SK-N-DZ (cell line): ENCODE measurements around the gene MYH6.
A peak's percentile ranks its signal among the peaks of the same experiment; 100 is the strongest.
"Not testable (repeated sequence)": the region's sequence is repeated elsewhere in the genome, so short reads cannot be mapped to it uniquely, and the experiment has no call there.

Experiments used
- DNase-seq: peaks from one replicate; pipeline ENCODE4 v3.0.0-alpha.2; 2015; ENCODE audit warnings: low spot score

The MYH6 gene

GRCh38 chr14:23396781-23397407 lies 11.2 kb downstream of the MYH6 start:
- DNase-seq: no peak

DNA sequence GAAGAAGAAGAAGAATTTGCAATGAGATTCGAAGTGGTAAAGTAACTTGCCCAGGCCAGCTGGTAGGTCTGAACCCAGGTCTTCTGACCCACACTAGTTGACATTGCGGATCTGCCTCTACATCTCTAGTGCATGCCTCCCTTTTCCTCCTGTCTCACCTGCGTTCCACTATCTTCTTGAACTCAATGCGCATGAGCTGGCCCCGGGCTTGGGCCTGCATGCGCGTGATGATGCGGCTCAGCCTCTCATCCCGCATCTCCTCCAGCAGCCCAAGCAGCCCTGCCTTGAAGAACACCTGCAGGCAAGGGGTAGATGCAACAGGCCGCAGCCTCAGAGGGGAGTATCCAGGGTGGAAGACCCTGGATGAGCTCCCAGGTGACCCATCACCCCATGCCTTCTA lies 11.9 kb downstream of the MYH6 start:
- no peak for DNase-seq

DNA sequence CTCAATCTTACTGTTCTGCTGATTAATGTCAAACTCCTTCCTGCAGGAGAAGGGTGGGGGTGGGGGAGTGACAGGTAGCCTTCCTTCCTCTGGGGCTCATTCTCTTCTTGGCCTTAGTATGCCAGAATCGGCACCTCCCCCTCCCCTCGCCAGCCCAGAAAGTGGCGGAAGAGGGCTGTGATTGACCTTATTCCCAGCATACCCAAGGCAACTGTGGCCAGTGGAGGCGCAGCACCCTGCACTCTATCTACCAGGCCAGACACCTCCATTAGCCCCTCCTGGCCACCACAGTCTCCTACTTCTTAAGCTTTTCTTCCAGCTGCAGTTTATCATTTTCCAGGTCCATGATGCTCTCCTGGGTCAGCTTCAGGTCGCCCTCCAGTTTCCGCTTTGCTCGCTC lies 15.5 kb downstream of the MYH6 start:
- DNase-seq: no peak

- DNase-seq: not testable (repeated sequence)
These were observed 18.2 kb downstream of the MYH6 start for GRCh38 chr14:23389871-23390270.

GRCh38 chr14:23389396-23389795 lies 18.7 kb downstream of the MYH6 start:
- no peak for DNase-seq

DNA sequence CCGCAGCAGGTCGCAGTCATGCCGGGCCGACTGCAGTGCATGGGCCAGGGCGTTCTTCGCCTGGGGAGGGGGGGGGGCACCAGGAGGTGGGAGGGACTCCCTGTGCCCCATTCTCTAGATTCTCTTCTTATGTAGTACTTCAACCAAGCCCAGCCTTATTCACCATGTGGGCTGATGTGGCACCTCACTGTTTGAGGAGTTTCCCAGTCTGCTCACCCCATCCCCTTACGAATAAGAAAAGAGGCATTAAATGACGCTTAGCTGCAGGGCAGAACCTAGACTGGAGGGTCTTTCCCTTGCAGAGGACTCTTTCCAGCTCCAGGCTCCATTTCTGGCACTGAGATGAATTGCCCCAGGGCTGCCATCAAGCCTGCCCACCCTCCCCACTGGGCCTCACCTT lies 19.1 kb downstream of the MYH6 start:
- DNase-seq: no peak

DNA sequence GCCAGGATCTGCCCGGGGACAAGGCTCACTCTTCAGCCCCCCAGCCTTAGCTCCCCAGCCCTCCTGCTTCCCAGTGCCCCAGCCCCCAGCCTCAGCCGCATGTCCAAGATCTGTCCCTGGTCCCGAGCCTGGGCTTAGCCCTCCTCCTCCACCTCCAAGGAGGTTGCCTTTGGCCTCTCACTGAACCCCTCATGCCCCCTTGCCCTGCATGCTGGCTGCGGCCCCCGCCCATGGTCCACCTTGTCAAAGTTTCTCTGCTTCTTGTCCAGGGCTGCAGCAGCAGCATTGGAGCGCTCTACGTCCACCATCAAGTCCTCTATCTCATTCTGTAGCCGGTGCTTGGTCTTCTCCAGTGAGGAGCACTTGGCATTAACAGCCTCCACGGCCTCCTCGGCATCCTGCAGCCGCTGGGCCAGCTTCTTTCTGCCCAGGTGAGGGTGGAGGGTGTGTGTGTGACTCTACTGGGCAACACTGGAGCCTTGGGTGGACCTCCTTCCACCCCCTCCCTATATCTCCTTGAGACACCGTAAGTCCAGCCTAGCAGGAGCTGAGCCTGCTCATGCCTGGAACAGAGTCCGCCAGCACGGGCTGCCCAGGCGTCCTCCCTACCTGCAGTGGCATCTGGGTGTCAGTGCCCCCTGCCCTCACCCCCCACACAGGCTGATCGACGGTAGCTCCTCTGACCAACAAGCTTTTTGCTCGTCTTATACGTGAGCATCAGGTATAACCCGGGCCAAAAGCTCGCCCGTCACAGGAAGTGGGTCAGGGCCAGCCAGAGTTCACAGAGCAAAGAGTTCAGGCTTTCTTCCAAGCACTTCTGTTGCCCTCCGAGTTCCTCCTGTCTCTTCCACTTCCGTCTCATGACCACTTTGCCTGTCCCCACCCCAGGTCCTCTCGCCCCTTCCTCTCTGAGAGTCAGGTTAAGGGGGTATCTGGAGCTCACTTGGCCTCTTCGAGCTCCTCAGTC lies 19.9 kb downstream of the MYH6 start:
- DNase-seq: no peak

DNA sequence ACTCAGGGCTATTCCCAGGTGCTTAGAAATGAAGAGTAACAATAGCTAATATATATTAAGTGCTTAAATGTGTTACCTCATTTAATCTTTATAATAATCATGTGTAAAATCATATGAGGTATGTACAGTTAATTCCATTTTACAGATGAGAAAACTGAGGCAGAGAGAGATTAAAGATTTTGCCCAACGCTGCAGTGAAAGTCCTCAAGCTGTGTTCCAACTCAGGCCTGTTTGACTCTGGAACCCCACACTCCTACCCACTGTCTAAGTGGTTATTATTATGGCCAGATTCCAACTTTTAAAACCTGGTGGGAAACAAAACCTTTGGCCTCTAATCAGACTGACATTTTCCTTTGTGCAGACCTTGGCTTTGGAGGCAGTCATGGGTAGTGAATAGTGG lies 21.1 kb downstream of the MYH6 start:
- no peak for DNase-seq

- not testable (repeated sequence) for DNase-seq
These were observed 21.8 kb downstream of the MYH6 start for GRCh38 chr14:23386266-23386657.

DNA sequence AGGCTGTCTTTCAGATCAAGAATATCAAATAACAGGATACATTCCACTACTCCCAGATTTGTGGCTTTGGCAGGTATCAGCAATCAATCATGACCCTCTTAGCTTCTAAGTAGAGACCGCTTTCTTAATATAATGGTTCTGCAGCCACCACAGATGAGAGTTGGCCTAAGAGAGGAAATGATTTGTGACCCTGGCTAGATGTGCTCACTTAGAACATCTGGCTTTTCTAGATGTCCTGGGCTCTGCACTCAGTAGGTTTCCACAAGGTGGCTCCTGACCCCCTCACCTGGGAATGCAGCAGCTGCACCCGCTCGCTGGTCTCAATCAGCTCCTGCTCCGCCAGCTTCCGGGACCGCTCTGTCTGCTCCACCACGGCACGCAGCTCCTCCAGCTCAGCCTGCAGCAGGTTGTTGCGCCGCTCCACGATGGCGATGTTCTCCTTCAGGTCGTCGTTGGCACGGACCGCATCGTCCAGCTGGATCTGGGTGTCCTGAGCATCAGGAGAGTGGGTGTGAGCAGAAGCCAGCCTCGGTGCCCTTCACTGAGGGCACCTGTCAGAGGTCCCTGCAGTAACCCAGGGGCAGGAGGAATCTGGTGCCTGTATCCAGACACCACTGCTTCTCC lies 22.3 kb downstream of the MYH6 start:
- DNase-seq: no peak

GRCh38 chr14:23385244-23385641 lies 22.8 kb downstream of the MYH6 start:
- DNase-seq: no peak

- no peak for DNase-seq
These were observed 23.6 kb downstream of the MYH6 start for GRCh38 chr14:23384364-23385080.

- DNase-seq: no peak
These were observed 25.2 kb downstream of the MYH6 start for GRCh38 chr14:23382731-23383440.

DNA sequence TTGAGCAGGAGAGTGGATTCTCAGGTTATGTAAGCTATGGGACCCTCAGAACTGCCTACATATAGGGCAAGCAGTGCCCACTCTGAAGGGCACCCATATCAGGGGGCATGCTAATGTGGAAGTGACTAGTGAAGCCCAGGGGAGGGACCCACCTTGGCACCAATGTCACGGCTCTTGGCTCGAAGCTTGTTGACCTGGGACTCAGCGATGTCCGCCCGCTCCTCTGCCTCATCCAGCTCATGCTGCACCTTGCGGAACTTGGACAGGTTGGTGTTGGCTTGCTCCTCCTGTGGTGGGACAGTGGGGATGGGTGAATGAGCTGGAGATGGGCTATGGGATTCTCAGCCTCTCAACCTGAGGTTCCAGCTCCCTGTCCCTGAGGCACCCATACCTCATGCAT lies 25.8 kb downstream of the MYH6 start:
- DNase-seq: no peak

DNA sequence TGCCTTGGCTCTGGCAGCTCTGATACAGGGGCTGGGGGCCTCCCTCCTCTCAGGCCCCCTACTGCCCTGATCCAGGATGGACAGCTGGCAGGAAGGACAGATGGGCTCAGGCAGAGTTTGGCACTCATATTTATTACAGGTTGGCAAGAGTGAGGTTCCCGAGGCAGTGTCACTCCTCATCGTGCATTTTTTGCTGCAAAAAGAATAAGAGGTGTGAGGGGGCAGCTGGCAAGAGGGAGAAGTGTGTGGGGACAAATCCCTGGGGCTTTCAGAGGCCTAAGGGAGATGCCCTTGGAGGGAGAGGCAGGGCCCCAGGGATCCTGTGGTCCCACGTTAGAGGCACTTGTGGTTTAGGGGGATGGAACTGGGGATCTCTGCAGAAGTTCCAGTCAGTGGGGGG lies 26.2 kb downstream of the MYH6 start:
- DNase-seq: no peak

- DNase-seq: no peak
These were observed 27.1 kb downstream of the MYH6 start for GRCh38 chr14:23380976-23381375.

- DNase-seq: no peak
These were observed 27.7 kb downstream of the MYH6 start for GRCh38 chr14:23380197-23380914.

DNA sequence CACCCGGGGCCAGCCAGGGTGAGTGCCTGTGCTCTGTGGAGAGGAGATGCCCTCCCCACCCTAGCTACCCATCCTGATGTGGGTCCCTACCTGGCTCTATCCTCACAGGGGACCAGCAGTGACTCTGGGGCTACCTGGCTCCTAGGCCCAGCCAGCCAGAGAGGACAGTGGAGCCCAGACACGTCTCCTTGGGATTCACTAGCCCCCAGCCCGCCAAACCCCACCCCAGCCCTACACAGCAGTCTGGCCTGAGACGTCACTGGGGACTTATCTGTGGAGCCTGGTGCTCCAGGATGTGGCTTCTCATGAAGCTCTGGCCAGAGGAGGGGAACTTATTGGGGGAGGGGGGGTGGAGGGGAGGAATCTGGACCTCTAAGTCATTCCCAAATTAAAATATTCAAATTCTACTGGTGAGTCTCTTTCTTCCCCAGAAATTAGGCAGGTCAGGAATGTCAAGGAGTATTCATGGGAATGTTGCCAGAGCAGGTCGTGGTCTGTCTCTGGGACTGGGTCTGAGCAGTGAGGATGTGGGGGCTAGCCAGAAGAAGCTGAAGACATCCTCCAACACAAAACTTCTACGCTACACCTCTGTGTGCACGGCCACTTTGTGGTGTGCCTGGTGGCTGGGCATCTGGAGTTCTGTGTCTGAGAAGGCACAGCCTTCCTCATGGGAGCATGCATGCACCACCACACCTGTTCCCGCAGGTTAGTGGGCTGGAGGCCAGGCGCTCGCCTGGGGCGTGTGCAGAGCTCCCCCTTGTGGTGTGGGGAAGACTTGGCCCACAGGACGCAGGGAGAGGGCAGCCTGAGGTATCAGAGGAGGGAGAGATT lies 28.5 kb downstream of the MYH6 start:
- peak; percentile 59 for DNase-seq

- DNase-seq: no peak
These were observed 29.4 kb downstream of the MYH6 start for GRCh38 chr14:23378612-23379220.
